DMS53 treated with DMSO at 0.1 percent for 48 hours (cell line): ENCODE results near the gene ARL10.
A peak's percentile ranks its signal among the peaks of the same experiment; 100 is the strongest.

Experiments
- DNase-seq: peaks from one replicate; lab custom pipeline; 2025; ENCODE audit not compliant: unreplicated experiment; lab: John Stamatoyannopoulos, UW

Gene ARL10

DNA sequence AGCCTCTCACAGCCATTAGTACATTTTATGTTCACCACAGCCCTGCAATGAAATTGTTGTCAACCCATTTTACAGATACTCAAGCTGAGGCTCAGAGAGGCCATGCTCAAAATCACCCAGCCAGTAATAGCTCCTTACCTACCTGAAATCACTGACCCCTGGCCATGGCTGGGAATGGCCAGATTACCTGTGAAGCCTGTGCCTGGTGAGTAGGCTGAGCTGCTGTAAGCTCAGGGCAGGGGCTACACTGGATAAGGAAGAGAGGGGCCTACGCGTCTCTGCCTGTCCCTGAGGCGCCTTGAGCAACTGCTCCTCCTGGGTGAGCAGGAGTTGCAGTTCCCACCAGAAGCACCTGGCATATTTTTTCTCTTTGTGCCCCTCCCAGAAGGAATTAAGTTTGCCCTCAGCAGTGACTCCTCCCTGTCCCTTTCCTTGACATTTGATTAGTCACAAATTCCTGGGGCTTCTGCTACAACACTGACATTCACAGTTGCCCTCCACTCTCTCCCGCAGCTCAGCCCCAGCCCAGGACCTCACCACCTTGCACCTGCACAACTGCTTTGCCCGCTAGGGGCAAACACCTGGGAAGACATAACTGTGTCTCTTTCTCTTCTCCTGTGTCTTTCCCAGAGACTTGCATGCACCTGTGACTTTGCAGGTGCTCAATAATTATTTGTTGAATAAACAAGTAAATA is 45.3 kb downstream of the ARL10 start:
- no peak for DNase-seq

DNA sequence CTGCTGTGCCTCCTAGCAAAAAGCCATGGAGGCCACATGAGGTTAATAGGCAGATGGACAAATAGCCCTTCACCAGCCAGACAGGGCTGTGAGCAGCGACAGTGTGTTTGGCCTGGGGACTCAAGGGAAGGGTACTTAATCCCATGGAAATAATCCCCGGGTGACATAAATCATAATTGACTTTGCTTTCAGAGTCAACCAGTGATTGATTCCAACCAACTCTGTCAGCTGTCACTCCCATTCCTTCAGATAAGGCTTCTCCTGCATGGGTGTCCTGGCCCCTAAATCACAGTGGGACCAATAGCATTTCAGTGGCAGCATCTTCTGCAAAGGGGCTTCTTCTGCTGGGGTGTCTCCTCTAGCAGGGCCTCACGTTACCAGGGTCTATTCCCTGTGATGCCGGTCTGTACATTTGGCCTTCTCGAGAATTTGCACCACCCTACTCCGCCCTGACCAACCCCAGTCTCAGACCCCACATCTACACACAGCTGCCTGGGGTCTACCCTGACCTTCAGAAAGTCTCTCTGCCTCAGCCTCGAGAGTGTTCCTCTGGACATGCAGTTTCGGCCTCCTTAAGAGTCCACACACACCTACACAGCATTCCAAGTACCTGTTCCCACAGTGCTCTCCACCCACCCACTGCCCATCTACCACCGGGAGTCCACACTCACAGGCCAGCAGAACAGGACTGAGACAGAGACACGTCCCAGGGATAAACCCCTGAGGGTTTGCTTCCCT is 47.4 kb downstream of the ARL10 start:
- no peak for DNase-seq

DNA sequence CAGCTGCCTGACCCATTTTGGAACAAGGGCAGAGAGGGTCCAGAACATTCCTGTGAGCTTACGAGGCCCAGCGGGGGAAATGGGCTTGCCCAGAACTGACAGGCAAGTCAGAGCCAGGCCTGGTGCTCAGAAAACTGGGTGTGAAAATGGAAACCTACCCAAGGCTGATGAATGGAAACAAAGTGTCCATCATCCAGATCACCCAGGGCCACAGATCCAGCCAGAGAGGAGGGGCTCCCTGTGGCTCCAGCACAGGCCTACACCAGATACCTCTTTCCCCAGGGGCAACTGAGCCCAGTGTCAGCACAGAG is 47.9 kb downstream of the ARL10 start:
- DNase-seq: no peak

DNA sequence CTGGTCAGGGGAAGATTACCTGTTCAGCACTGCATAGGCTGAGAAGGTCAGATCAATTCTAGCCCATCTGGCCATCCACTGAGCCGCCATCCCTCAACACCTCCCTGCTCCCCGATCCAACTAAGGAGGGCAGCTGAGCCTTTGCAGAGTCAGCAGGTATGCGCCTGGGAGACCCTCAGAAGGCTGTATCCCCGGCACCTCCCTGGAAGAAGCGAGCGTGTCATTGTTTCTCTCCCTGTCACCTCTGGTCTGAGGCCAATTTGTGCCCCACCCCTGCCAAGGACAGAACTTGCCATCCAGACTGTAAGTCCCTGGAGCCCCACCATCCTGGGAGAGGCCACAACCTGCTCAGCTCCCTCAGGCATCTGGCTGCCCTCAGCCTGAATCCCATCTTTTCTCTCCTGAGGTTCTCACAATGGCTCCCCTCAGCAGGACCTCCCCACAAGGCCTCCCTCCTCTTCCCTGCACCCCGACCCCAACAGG is 48.5 kb downstream of the ARL10 start:
- DNase-seq: no peak

DNA sequence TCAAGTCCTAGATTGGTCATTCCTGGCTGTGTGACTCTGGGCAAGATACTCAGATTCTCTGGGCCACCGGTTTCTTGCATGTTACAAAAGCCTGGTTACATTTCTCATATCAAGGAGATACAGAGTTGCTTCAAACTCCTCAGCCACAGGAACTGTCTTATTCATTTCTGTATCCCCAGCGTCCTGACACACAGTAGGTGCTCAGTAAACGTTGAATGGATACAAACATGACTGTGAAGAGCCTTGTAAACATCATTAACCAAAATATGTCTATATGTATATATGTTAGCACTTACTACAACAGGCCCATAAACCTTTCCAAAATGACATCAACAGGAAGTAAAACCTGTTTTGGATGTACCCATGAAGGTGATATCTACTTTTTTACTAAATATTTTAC is 49.4 kb downstream of the ARL10 start:
- DNase-seq: no peak

DNA sequence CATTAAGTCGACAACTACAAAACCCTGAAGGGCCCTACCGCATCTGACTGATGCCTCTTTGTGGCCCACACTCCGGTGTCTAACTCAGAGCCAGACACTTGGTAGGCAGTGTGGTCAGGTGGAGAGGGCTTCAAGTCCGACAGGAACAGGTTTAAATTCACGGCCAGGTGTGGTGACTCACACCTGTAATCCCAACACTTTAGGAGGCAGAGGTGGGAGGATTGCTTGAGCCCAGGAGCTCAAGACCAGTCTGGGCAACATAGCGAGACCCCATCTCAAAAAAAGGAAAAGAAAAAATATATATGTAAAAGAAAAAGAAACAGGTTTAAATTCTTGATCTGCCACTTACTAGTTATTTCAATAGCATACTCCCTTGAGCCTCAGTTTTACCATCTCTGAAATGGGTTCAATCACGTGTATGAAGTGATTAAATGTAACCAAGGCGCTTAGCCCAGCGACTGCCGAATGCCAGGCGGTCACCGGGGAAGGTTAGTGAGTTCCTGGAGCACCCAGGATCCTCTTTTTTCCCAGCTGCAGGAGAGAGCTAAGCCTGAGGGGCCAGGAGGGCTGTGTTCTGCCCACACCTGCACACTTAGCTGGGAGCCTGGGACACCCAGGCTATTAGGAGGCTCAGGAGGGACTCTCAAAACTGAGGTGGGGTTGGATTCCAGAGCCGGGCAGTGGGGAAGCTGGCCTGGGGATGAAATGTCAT is 50.1 kb downstream of the ARL10 start:
- no peak for DNase-seq

DNA sequence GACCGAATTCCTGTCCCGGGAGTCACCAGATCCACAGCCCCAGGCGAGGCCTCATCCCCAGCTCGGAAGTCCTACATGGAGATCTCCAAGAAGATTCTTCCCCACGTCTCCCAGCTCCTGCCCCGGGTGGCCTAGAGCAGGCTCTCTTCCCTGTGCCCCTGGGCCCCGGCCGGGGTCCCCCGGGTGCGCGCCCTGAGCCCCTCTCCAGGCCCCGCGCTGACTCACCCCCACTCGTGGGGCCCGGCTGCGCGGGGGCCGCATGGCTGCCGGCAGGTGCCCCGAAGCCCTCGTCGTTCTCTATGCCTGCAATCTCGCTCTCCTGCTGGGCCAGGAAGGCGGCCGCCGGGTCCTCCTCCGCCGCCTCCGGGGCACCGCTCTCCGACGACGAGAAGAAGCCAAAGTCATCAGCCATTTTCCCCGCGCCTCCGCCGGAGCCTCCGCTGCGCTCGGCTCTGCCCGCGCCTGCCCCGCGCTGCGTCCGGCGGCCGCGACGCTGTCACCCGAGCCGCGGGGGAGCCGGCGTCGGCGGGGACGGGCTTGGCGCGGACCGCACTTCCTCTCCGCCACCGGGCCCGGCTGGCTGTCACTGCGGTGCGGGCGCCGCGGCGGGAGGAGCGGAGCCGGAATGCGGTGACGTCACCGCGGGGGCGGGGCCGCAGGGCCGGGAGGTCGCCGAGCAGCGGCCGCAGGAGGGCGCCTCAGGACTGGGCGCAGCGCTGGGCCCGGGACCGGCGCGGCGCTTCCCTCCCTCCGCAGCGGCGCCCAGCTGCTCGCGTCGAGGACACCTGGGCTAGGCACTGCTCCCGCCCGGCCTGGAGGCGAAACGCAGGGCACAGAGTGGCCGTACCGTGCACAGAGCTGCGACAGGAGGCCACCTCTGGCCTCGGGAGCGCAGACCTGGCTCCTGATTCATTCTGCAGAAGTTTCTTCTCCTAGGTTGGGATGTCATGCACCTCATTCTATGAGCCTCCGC is 51.0 kb downstream of the ARL10 start, which contains the start of gene CLTB:
Gene CLTB (minus strand): TSS at position 588 of the 973 bp plus-strand sequence. CDS start 176 bp downstream, at position 412.
- DNase-seq: peak; percentile 90

DNA sequence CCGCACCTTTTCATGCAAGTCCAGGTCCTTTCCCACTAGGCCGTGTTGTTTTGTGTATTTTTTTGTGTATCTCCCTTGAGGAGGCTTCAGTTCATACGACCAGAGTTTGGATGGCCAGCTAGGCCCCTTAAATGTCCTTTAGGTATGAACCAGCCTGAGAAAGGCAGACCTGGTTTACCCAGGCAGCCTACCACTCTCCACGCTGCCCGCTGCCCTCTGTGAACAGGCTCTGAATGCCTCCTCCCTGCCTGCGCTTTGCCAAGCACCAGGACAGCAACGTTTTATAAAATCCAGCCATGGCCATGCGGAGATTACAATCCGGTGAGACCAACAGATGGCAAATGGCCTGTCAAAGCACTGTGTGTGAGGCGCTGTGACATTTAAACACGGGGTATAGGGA is 51.7 kb downstream of the ARL10 start:
- DNase-seq: no peak

DNA sequence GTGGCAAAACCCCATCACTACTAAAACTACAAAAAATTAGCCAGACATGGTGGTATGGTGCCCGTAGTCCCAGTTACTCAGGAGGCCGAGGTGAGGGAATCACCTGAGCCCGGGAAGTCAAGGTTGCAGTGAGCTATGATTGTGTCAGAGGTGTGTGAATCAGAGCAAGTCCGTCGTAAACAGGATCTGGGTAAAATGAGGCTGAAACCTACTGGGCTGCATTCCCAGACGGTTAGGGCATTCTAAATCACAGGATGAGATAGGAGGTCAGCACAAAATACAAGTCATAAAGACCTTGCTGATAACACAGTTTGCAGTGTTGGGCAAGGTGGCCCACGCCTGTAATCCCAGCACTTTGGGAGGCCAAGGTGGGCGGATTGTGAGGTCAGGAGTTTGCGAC is 53.0 kb downstream of the ARL10 start:
- no peak for DNase-seq

DNA sequence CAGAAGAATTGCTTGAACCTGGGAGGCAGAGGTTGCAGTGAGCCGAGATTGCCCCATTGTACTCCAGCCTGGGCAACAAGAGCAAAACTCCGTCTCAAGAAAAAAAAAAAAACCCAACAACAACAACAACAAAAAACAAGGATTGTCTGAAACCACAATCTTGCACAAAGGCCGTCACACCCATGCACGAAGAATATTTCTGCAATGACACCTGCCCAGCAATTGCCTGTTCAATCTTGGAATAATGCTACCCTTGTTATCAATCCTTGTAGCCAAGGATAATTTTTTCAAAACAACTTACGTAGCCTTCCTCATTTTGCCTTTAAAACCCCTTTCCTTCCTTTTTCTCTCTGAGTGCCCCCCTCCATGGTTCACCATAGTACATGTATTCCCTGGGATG is 54.8 kb downstream of the ARL10 start:
- no peak for DNase-seq

DNA sequence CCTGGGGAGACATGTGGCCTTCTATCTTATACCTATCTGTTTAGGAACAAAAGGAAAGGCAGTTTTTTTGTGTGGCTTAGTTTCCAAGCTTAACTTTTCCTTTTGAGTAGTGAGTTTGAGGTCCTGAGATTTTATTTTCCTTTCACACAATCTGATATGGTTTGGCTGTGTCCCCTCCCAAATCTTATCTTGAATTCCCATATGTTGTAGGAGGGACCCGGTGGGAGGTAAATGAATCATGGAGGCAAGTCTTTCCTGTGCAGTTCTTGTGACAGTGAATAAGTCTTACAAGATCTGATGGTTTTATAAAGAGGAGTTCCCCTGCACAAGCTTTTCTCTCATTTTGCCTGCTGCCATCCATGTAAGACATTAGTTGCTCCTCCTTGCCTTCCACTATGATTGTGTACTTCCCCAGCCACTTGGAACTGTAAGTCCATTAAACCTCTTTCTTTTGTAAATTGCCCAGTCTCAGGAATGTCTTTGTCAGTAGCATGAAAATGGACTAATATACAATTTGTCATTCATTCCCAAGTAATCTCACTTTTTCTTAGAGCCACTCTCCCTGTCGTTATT is 55.8 kb downstream of the ARL10 start:
- no peak for DNase-seq

DNA sequence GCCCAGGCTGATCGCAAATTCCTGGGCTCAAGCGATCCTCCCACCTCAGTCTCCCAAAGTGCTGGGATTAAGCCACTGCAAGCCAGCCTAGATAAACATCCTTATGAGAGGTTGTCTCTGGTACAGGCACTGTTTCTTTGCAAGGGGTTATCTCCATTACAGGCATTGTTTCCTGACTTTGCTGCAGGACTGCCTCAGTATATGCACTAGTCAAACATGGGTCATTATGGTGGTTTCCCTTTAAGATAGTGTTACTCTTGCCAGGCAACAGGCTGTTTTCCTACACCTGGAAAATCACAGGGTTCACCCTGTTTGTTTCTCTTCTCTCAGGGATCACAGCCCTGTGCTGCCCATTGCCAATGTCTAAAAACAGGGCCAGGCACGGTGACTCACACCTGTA is 58.9 kb downstream of the ARL10 start:
- no peak for DNase-seq

DNA sequence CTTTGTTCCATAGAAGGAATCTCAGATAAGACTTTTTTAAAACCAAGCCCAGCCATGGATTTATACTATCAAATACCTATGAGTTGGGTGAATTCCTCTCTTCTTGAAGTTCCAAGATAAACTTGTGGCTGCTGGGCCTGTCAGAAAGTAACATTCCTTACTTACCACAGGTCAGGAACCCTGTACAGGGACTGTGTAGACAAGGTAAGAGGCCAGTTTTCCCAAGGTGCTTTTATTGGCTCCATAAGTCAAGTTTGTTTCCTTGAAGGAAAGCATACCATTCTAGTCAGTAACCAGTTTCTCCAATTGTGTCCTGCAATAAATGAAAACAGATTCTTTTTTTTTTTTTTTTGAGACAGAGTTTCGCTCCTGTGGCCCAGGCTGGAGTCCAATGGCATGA is 59.9 kb downstream of the ARL10 start:
- DNase-seq: no peak

DNA sequence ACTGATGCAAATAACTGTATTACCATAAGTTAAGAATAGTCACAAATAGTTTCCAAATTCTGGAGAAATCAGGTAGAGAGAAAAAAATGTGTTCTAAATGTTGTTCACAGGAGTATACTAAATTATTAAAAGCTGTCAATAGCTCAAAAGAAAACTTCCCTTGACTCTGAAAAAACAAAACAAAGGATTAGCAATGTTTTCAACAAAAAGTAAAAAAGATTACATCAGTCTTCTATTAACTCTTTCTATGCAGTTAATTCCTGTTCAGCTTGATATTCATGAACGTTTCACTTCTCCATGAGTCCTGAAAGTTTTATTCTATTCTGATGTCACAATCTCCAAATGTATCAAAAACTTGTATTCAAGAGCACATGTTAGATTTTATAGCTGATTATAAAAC is 60.5 kb downstream of the ARL10 start:
- no peak for DNase-seq

DNA sequence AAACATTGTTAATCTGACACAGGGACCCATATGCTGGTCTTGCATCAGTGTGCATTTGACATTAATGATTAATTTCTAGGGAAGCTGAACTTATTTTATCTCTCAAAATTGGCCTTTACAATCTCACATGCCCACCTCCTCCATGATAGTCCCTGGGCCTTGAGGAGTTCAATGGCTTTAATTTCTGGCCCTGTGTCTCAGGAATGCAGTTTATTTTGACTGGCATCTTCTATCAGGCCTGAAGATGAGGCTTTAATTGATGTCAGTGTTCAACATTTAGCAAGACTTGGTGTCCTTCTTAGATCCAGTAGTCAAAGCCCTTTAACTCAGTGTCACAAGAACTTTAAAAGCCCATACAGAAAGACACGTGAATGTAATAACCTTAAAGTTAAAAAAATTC is 61.6 kb downstream of the ARL10 start:
- no peak for DNase-seq

DNA sequence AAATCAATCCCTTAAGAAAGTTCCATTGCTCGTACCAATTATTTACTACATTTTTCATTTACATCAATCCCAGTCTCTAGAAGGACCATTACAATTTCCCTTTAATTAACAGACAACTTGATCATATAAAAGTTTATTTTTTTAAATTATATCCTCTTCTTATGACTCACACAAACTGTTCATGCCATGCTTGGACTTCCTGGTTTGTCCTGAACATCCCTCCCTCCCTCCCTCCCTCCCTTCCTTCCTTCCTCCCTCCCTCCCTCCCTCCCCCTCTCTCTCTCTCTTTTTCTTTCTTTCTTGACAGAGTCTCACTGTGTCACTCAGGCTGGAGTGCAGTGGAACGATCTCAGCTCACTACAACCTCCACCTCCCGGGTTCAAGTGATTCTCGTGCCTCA is 62.7 kb downstream of the ARL10 start:
- DNase-seq: no peak

DNA sequence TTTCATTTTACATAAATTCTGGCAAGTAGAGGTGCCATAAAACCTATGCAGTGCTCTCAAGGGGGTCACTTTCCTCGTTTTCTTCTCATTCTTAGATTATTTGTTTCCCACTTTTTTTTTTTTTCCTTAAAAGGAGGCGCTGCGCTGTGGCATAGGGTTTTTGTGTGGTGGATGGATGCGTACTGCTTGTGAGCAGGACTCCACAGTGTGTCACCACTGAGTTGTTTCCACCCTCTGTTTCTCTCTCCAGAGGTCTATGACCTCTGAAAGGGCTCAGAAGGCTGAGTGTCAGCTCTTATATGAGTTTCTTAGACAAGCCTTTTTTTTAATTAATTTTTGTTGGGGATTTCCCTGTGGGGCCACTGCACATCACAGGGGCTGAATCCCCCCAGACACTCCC is 64.7 kb downstream of the ARL10 start:
- DNase-seq: no peak
